Sigmoid colon (tissue), 7 donors: ENCODE results near the gene CEP126. TPM values are rescaled to one million over a fixed set of nuclear protein-coding genes. Genes with fewer than 3 reads are reported as not detected.

Source experiments
- DNase-seq: peaks from one replicate; pipeline ENCODE4 v3.0.0-alpha.2; 2019
- H3K27ac ChIP-seq, 4 donors: fragments of 200-600 bp; sonication (generic); one replicate each; pipeline ENCODE4 v1.5.1; 2016 to 2019; ENCODE audit warnings: mild to moderate bottlenecking in 1 of 4
- H3K27me3 ChIP-seq, 3 donors: fragments of 200-600 bp; sonication (generic); one replicate each; pipeline ENCODE4 v1.5.1; 2019; ENCODE audit warnings: mild to moderate bottlenecking in 1 of 3
- H3K36me3 ChIP-seq, 4 donors: fragments of 200-600 bp; sonication (generic); one replicate each; pipeline ENCODE4 v1.5.1; 2016 to 2019
- H3K4me1 ChIP-seq, 4 donors: fragments of 200-600 bp; sonication (generic); one replicate each; pipeline ENCODE4 v1.5.1; 2017 to 2019
- H3K4me3 ChIP-seq, 4 donors: fragments of 200-600 bp; sonication (generic); one replicate each; pipeline ENCODE4 v1.5.1; 2017 to 2019; ENCODE audit warnings: mild to moderate bottlenecking in 2 of 4, moderate library complexity in 1 of 4
- H3K9me3 ChIP-seq, 4 donors: fragments of 200-600 bp in 3 of 4; sonication (generic) in 3 of 4; one replicate each; pipeline versions ENCODE4 v1.5.1 to v1.6.1; 2013 to 2019
- EP300 ChIP-seq, 4 donors: sonication (generic); formaldehyde crosslinking; IDR thresholded peaks; one replicate each; pipeline ENCODE4 v1.6.1; 2017; ENCODE audit warnings: antibody characterized with exemption in 4 of 4
- POLR2A ChIP-seq, 2 donors: fragments of 450-650 bp; IDR thresholded peaks; one replicate each; pipeline ENCODE4 v1.6.1; 2016; ENCODE audit warnings: antibody characterized with exemption in 2 of 2, mild to moderate bottlenecking in 2 of 2, moderate library complexity in 2 of 2
- POLR2AphosphoS5 ChIP-seq, 4 donors: sonication (generic); formaldehyde crosslinking; IDR thresholded peaks; one replicate each; pipeline ENCODE4 v1.6.1; 2017; ENCODE audit warnings: antibody characterized with exemption in 4 of 4
- WGBS, 2 donors: extraction: QIAGEN DNeasy Blood & Tissue Kit; methylation state at CpG; one replicate each; pipeline ENCODE4 v1.1.7; 2013; 5-methylcytosine and 5-hydroxymethylcytosine counted together
- intact Hi-C: fragments of 100-400 bp; cut with DNase I; formaldehyde crosslinking; loops from one replicate; pipeline ENCODE4 v1.15.1; 2023
- polyA plus RNA-seq, 3 donors: library from polyadenylated mRNA; stranded (reverse); fragments of 200-250 nt; gene quantifications; one replicate each; pipeline ENCODE4 v1.2.3, GENCODE V29; 2013
- total RNA-seq, 4 donors: library from RNA; depleted of rRNA; stranded (reverse); fragments of >200 nt; gene quantifications; one replicate each; pipeline ENCODE4 v1.1.0, GENCODE V29; 2016
- TF ChIP-seq, protein P1 (sequence below), 4 experiments: fragments of 450-650 bp in 3 of 4; fragments of 200-600 bp in 1 of 4; IDR thresholded peaks; one replicate each; pipeline ENCODE4 v1.5.1; 2016 to 2019; ENCODE audit warnings: antibody characterized with exemption in 4 of 4, mild to moderate bottlenecking in 3 of 4, moderate library complexity in 2 of 4
- donor health status: healthy with polysubstance abuse.
- donor health status: Bipolar disorder and iron deficiency.
- donor health status: healthy.

CEP126 gene
- total and polyA plus RNA-seq, 7 donors = 1.2 to 15.5 (median 3.7) TPM

DNA sequence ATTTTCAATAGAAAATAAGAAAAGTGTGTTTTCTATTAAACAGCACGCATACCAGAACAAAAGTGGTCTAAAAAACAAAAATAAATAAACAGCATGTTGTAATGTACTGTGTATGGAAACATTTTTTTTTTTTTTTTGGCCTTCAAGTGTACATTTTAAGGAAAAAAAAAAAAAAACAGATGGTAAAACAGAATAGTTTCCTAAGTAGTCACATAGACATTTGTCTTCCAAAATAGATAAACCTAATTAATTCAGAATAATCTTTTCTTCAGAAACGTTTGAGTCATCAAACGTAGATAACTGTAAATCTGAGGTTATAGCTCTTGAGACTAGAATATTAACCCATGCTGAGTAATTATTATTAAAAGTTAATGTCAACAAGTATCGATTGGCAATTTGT is 132.0 kb downstream of the CEP126 start:
- Histone ChIP-seq H3K9me3 (no peaks in the 10 kb centered on the region), H3K27ac (peak overlapping the region; percentile 61 to 78 (median 67)), H3K36me3 (no peaks in the 10 kb centered on the region), H3K4me3 (peak overlapping the region; percentile 46 to 62 (median 58)), H3K4me1 (peaks cover 0 to 10% (median 5%) of the 10 kb centered on the region in 4 donors), H3K27me3 (no peaks in the 10 kb centered on the region)
- 27 to 34% methylated on average over 4 of the region's 4 CpGs for WGBS, 2 donors
- TF ChIP-seq, protein P1, sequence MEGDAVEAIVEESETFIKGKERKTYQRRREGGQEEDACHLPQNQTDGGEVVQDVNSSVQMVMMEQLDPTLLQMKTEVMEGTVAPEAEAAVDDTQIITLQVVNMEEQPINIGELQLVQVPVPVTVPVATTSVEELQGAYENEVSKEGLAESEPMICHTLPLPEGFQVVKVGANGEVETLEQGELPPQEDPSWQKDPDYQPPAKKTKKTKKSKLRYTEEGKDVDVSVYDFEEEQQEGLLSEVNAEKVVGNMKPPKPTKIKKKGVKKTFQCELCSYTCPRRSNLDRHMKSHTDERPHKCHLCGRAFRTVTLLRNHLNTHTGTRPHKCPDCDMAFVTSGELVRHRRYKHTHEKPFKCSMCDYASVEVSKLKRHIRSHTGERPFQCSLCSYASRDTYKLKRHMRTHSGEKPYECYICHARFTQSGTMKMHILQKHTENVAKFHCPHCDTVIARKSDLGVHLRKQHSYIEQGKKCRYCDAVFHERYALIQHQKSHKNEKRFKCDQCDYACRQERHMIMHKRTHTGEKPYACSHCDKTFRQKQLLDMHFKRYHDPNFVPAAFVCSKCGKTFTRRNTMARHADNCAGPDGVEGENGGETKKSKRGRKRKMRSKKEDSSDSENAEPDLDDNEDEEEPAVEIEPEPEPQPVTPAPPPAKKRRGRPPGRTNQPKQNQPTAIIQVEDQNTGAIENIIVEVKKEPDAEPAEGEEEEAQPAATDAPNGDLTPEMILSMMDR (IDR thresholded peaks at IDR 0.05) = no peak
- TF ChIP-seq POLR2AphosphoS5 (IDR thresholded peaks at IDR 0.05) = no peak
- no peak for TF ChIP-seq EP300 (IDR thresholded peaks at IDR 0.05)
- TF ChIP-seq POLR2A (IDR thresholded peaks at IDR 0.05) = no peak
- no peak for DNase-seq
- intact Hi-C loops = loop anchor here (5.0 kb wide), 2 partner anchors 65 to 220 kb away; partner anchors contain the start of gene YAP1

GRCh38 chr11:102047305-102047924 is 132.6 kb downstream of the CEP126 start, which contains the start of gene CFAP300:
CFAP300 (plus strand) TSS chr11:102047437; CDS start chr11:102047471, 34 bp downstream.
- intact Hi-C loops = loop anchor here (5.0 kb wide), 2 partner anchors 65 to 220 kb away; partner anchors contain the start of gene YAP1
- WGBS, 2 donors = 2 to 3% methylated on average over 45 of the region's 45 CpGs
- peak within 1 kb of the TSS; percentile 61 to 78 (median 67) for H3K27ac ChIP-seq
- H3K27me3 ChIP-seq = no peaks in the 10 kb centered on the region
- no peaks in the 10 kb centered on the region for H3K9me3 ChIP-seq
- peak within 1 kb of the TSS; percentile 46 to 62 (median 58) for H3K4me3 ChIP-seq
- H3K36me3 ChIP-seq = no peaks in the 10 kb centered on the region
- peaks cover 0 to 10% (median 5%) of the 10 kb centered on the region in 4 donors for H3K4me1 ChIP-seq
- peak; percentile 94 for DNase-seq
- peak in 3 of 4 donors; percentile 35 to 59 (median 46) for TF ChIP-seq POLR2AphosphoS5 (IDR thresholded peaks at IDR 0.05)
- TF ChIP-seq, protein P1 (IDR thresholded peaks at IDR 0.05) = no peak

Other genes starting within 250 kb of the CEP126 start
- gene ANGPTL5, start 1.5 kb downstream of the CEP126 start, total RNA-seq = 1 to 10 TPM in 1 of 4 donors, under 1 TPM in 1, not detected in 2; 0.36 to 2.5 TPM
- gene ANGPTL5, start 1.5 kb downstream of the CEP126 start, polyA plus RNA-seq = under 1 TPM in 2 of 3 donors, not detected in 1; 0.23 to 0.60 TPM
- gene CFAP300, start 132.4 kb downstream of the CEP126 start, total RNA-seq = 10 to 100 TPM in 1 of 4 donors, 1 to 10 TPM in 3; 2.0 to 15.0 (median 4.0) TPM
- 1 to 10 TPM in 1 of 3 donors, under 1 TPM in 1, not detected in 1; 0.76 to 1.6 TPM for gene CFAP300, start 132.4 kb downstream of the CEP126 start, polyA plus RNA-seq
- gene YAP1, start 195.4 kb downstream of the CEP126 start, total RNA-seq = 100 to 1,000 TPM; 159 to 239 (median 186) TPM
- 10 to 100 TPM; 12.0 to 21.1 (median 13.9) TPM for gene YAP1, start 195.4 kb downstream of the CEP126 start, polyA plus RNA-seq